PFSK-1 (cell line): ENCODE results near the gene ZKSCAN8.

ENCODE experiments used
- FOXP2 ChIP-seq: optimal IDR thresholded peaks from 2 replicates; pipeline ENCODE3; 2011; ENCODE audit warnings: borderline replicate concordance, control low read depth, inconsistent platforms; ENCODE audit not compliant: insufficient read depth; ENCODE audit errors: extremely low read length, extremely low read depth
- POLR2AphosphoS5 ChIP-seq: IDR thresholded peaks from 2 replicates; pipeline ENCODE4 v1.6.1; 2012; ENCODE audit warnings: low read depth, mild to moderate bottlenecking, control low read depth, low read length, moderate library complexity
- REST ChIP-seq, 2 experiments: IDR thresholded peaks; 2 replicates each; pipeline versions ENCODE4 v1.6.1 to v1.8.0; 2011 to 2012; ENCODE audit warnings: low read depth in 2 of 2, low read length in 2 of 2, control low read depth in 1 of 2, inconsistent platforms in 1 of 2, mild to moderate bottlenecking in 1 of 2, moderate library complexity in 1 of 2; ENCODE audit not compliant: insufficient read depth in 1 of 2
- SIN3A ChIP-seq: IDR thresholded peaks from 2 replicates; pipeline ENCODE4 v1.6.1; 2012; ENCODE audit warnings: mild to moderate bottlenecking, low read length, moderate library complexity, borderline replicate concordance; ENCODE audit not compliant: insufficient read depth
- TAF1 ChIP-seq: IDR thresholded peaks from 2 replicates; pipeline ENCODE4 v1.6.1; 2012; ENCODE audit warnings: low read length, control low read depth, borderline replicate concordance; ENCODE audit not compliant: insufficient read depth

Gene ZKSCAN8

GRCh38 chr6:28167068-28167467 is 25.4 kb downstream of the ZKSCAN8 start:
- TF ChIP-seq POLR2AphosphoS5 = no peak
- TF ChIP-seq SIN3A = no peak

DNA sequence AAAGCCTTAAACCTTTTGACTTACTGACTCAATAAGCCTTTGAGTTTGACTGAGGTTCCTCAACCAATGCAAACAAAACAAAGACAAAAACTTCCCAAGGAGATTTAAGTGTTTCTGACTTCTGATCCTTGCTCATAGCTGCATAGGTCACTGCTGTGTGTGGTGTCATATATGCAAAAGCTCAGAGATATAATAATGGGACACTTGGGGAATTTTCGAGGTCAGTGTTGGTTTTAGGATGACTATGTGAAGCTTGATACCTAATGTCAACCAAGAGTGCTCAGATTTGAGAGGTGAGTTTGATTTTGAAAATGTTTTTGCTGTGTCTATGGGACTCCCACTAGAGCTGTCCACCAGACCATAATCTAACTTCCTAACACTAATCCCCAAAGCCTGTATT is 26.2 kb downstream of the ZKSCAN8 start:
- TF ChIP-seq FOXP2 (no peak), REST (IDR thresholded peaks at IDR 0.05; ENCODE audit: insufficient read depth in 1 of 2, low read depth in 2 of 2, low read length in 2 of 2) (no peak), TAF1 (no peak), SIN3A (no peak), POLR2AphosphoS5 (no peak)

GRCh38 chr6:28171271-28171670 is 29.6 kb downstream of the ZKSCAN8 start:
- no peak for TF ChIP-seq SIN3A
- TF ChIP-seq POLR2AphosphoS5 = no peak
- no peak for TF ChIP-seq TAF1
- no peak for TF ChIP-seq REST (IDR thresholded peaks at IDR 0.05; ENCODE audit: insufficient read depth in 1 of 2, low read depth in 2 of 2, low read length in 2 of 2)
- no peak for TF ChIP-seq FOXP2

DNA sequence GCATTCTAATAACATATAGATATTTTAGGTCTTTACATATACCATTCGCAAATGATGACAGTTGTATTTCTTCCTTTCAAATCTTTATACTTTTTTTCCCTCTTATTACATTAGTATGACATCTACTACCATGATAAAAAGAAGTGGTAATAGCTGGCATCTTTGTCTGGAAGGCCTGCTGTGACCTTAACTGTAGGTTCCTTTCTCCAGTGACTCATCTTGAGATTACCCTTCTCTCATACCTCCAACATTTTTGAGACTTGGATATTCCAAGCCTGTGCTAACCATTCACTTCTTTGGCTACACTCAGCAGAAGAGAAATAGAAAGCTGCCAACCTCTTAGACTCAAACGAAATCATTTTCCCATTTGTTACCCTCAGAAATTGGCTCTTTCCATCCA is 30.3 kb downstream of the ZKSCAN8 start:
- TF ChIP-seq SIN3A = no peak
- TF ChIP-seq FOXP2 = no peak
- TF ChIP-seq REST (IDR thresholded peaks at IDR 0.05; ENCODE audit: insufficient read depth in 1 of 2, low read depth in 2 of 2, low read length in 2 of 2) = no peak
- no peak for TF ChIP-seq POLR2AphosphoS5
- TF ChIP-seq TAF1 = no peak

DNA sequence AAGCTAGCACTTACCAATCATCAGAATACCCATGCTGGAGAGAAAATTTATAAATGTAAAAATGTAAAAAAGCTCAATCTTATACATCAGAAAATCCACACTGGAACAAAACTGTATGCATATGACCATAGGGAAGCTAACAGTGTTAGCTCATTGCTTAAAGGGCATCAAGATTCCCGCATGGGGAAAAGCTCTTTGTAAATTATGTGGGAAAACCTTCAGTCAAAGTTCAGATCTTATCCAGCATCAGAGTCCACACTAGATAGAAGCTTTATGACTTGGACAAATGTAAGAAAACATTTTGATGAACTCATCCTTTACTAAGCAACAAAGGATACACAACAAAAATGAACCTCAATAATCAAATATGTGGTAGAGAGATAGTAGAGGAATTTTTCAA is 34.7 kb downstream of the ZKSCAN8 start:
- TF ChIP-seq SIN3A = no peak
- no peak for TF ChIP-seq POLR2AphosphoS5
- no peak for TF ChIP-seq REST (IDR thresholded peaks at IDR 0.05; ENCODE audit: insufficient read depth in 1 of 2, low read depth in 2 of 2, low read length in 2 of 2)
- TF ChIP-seq TAF1 = no peak
- no peak for TF ChIP-seq FOXP2
